ENCODE results near the gene CLDN25. TPM values are rescaled to one million over a fixed set of nuclear protein-coding genes. Genes with fewer than 3 reads are reported as not detected.

Gene CLDN25
- polyA plus RNA-seq, 3 donors, result not detected

DNA sequence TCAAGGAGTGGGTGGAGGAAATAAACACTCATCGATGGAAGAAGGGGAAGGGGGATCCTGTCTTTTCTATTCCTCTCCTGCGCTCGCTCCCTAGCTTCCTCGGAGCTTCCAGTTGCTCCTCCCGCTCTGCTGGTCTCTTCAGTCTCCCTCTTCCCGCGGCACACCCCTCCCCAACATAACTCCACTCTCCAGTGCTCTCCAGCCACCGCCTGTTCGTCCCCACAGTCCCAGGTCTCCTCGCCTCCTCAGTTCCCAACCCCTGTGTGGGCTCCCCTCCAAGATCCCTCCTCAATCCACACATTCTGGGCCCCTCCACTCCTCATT, 6.5 kb upstream of the CLDN25 start:
- H2AFZ ChIP-seq (ENCODE audit: insufficient read depth, low read depth, low read length, poor library complexity, severe bottlenecking), result peak overlapping the region; percentile 99
- no peaks in the 10 kb centered on the region for H3K27me3 ChIP-seq (ENCODE audit: control insufficient read depth in 2 of 2, insufficient read depth in 2 of 2, low read length in 2 of 2)
- peaks cover 2 to 5% (median 5%) of the 10 kb centered on the region in 3 donors for H3K27me3 Mint-ChIP-seq (ENCODE audit: low read depth in 3 of 3)
- peaks cover 15% of the 10 kb centered on the region for H3K4me1 Mint-ChIP-seq
- peak overlapping the region; percentile 21 to 95 for H3K27ac ChIP-seq (ENCODE audit: low read depth in 1 of 2, low read length in 2 of 2)
- peak overlapping the region; percentile 60 to 99 (median 67) for H3K4me3 ChIP-seq (replicated peaks in 1 of 3; ENCODE audit: low read depth in 2 of 3, low read length in 3 of 3)
- H3K4me3 Mint-ChIP-seq, result peak overlapping the region; percentile 98 to 99
- H3K36me3 Mint-ChIP-seq, result peaks cover 12 to 24% of the 10 kb centered on the region in 2 donors
- DNase-seq, result peak in 1 of 3 donors; percentile 10
- no peaks in the 10 kb centered on the region for H3K9me3 Mint-ChIP-seq
- peak overlapping the region; percentile 95 for H3K9ac ChIP-seq (ENCODE audit: insufficient read depth, low read length, poor library complexity, severe bottlenecking)
- TF ChIP-seq, protein P1, sequence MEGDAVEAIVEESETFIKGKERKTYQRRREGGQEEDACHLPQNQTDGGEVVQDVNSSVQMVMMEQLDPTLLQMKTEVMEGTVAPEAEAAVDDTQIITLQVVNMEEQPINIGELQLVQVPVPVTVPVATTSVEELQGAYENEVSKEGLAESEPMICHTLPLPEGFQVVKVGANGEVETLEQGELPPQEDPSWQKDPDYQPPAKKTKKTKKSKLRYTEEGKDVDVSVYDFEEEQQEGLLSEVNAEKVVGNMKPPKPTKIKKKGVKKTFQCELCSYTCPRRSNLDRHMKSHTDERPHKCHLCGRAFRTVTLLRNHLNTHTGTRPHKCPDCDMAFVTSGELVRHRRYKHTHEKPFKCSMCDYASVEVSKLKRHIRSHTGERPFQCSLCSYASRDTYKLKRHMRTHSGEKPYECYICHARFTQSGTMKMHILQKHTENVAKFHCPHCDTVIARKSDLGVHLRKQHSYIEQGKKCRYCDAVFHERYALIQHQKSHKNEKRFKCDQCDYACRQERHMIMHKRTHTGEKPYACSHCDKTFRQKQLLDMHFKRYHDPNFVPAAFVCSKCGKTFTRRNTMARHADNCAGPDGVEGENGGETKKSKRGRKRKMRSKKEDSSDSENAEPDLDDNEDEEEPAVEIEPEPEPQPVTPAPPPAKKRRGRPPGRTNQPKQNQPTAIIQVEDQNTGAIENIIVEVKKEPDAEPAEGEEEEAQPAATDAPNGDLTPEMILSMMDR (IDR thresholded peaks at IDR 0.05), result no peak
- peaks cover 43% of the 10 kb centered on the region for H3K79me2 ChIP-seq (ENCODE audit: insufficient read depth, low read length)
- H3K9me3 ChIP-seq (replicated peaks in 1 of 2; ENCODE audit: control insufficient read depth in 1 of 2, insufficient read depth in 1 of 2, low read length in 2 of 2), result no peaks in the 10 kb centered on the region
- peaks cover 6% of the 10 kb centered on the region for H4K20me1 ChIP-seq (ENCODE audit: insufficient read depth, low read length)
- H3K4me1 ChIP-seq (ENCODE audit: control insufficient read depth in 1 of 2, insufficient read depth in 2 of 2, low read length in 2 of 2), result peaks cover 11 to 14% of the 10 kb centered on the region in 2 donors
- peaks cover 9 to 23% of the 10 kb centered on the region in 2 donors for H3K36me3 ChIP-seq (replicated peaks in 1 of 2; ENCODE audit: control insufficient read depth in 1 of 2, insufficient read depth in 2 of 2, low read length in 2 of 2)
- H3K4me2 ChIP-seq (replicated peaks; ENCODE audit: extremely low read depth, low read length, poor library complexity, severe bottlenecking), result peak overlapping the region; percentile 98
- intact Hi-C loops (cut with micrococcal nuclease), result loop anchor here (5.0 to 10.0 kb wide), 3 partner anchors 102 to 461 kb away; partner anchors contain the start of genes TTC12 (in 2 of the 2) and USP28 (in 1 of the 2)
- peak overlapping the region; percentile 92 to 97 (median 96) for H3K27ac Mint-ChIP-seq
- WGBS (ENCODE audit: insufficient coverage), result 1% methylated on average over 7 of the region's 10 CpGs

GRCh38 chr11:113773416-113774173, 6.0 kb upstream of the CLDN25 start, which contains the start of gene ZW10:
TSS of gene ZW10 (minus strand) at chr11:113773692. CDS start at chr11:113773666, 26 bp downstream.
- no peaks in the 10 kb centered on the region for H3K9me3 Mint-ChIP-seq
- peaks cover 11 to 14% of the 10 kb centered on the region in 2 donors for H3K4me1 ChIP-seq (ENCODE audit: control insufficient read depth in 1 of 2, insufficient read depth in 2 of 2, low read length in 2 of 2)
- peaks cover 16% of the 10 kb centered on the region for H3K4me1 Mint-ChIP-seq
- H3K36me3 Mint-ChIP-seq, result peaks cover 7 to 18% of the 10 kb centered on the region in 2 donors
- peak within 1 kb of the TSS; percentile 98 for H3K4me2 ChIP-seq (replicated peaks; ENCODE audit: extremely low read depth, low read length, poor library complexity, severe bottlenecking)
- peaks cover 3 to 6% (median 5%) of the 10 kb centered on the region in 3 donors for H3K27me3 Mint-ChIP-seq (ENCODE audit: low read depth in 3 of 3)
- H3K9me3 ChIP-seq (replicated peaks in 1 of 2; ENCODE audit: control insufficient read depth in 1 of 2, insufficient read depth in 1 of 2, low read length in 2 of 2), result no peaks in the 10 kb centered on the region
- peak within 1 kb of the TSS; percentile 60 to 99 (median 67) for H3K4me3 ChIP-seq (replicated peaks in 1 of 3; ENCODE audit: low read depth in 2 of 3, low read length in 3 of 3)
- H3K27ac ChIP-seq (ENCODE audit: low read depth in 1 of 2, low read length in 2 of 2), result peak within 1 kb of the TSS; percentile 21 to 95
- H3K4me3 Mint-ChIP-seq, result peak within 1 kb of the TSS; percentile 98 to 99
- H3K27me3 ChIP-seq (ENCODE audit: control insufficient read depth in 2 of 2, insufficient read depth in 2 of 2, low read length in 2 of 2), result no peaks in the 10 kb centered on the region
- peaks cover 6% of the 10 kb centered on the region for H4K20me1 ChIP-seq (ENCODE audit: insufficient read depth, low read length)
- H3K9ac ChIP-seq (ENCODE audit: insufficient read depth, low read length, poor library complexity, severe bottlenecking), result peak within 1 kb of the TSS; percentile 95
- H2AFZ ChIP-seq (ENCODE audit: insufficient read depth, low read depth, low read length, poor library complexity, severe bottlenecking), result peak within 1 kb of the TSS; percentile 99
- intact Hi-C loops (cut with micrococcal nuclease), result loop anchor here (5.0 to 10.0 kb wide), 3 partner anchors 101 to 461 kb away; partner anchors contain the start of genes TTC12 (in 2 of the 2) and USP28 (in 1 of the 2)
- peak; percentile 92 to 95 (median 93) for DNase-seq
- peaks cover 4 to 18% of the 10 kb centered on the region in 2 donors for H3K36me3 ChIP-seq (replicated peaks in 1 of 2; ENCODE audit: control insufficient read depth in 1 of 2, insufficient read depth in 2 of 2, low read length in 2 of 2)
- H3K79me2 ChIP-seq (ENCODE audit: insufficient read depth, low read length), result peaks cover 39% of the 10 kb centered on the region
- peak within 1 kb of the TSS; percentile 92 to 97 (median 96) for H3K27ac Mint-ChIP-seq
- TF ChIP-seq, protein P1 (IDR thresholded peaks at IDR 0.05), result peak; percentile 97
- WGBS (ENCODE audit: insufficient coverage), result under 1% methylated on average over 38 of the region's 46 CpGs
